GM12878 (cell line): ENCODE measurements around the gene CSH2. TPM values are rescaled to one million over a fixed set of nuclear protein-coding genes. Genes with fewer than 3 reads are reported as not detected.

Experiments used
- CEBPB ChIP-seq, 2 experiments: fragments of 150-350 bp in 1 of 2; IDR thresholded peaks; 2 replicates each; pipeline ENCODE4 v1.6.1; 2012 to 2014; ENCODE audit warnings: low read depth in 2 of 2, low read length in 2 of 2, borderline replicate concordance in 1 of 2, inconsistent platforms in 1 of 2
- CTCF ChIP-seq, 3 experiments: IDR thresholded peaks in 2 of 3; conservative IDR thresholded peaks in 1 of 3; 2 replicates each; pipeline ENCODE4 v1.5.1; 2011; ENCODE audit warnings: low read depth in 3 of 3, low read length in 3 of 3, mild to moderate bottlenecking in 3 of 3, control low read depth in 2 of 3, moderate library complexity in 2 of 3, inconsistent platforms in 1 of 3, mixed read lengths in 1 of 3; ENCODE audit not compliant: control insufficient read depth in 2 of 3, insufficient read depth in 1 of 3; ENCODE audit errors: extremely low read depth in 1 of 3
- ETV6 ChIP-seq, 2 experiments: fragments of 450-650 bp in 1 of 2; IDR thresholded peaks in 1 of 2; conservative IDR thresholded peaks in 1 of 2; 2 replicates each; pipeline ENCODE4 v1.6.1; 2014; ENCODE audit warnings: antibody characterized with exemption in 1 of 2, borderline replicate concordance in 1 of 2, low read depth in 1 of 2, mild to moderate bottlenecking in 1 of 2, moderate library complexity in 1 of 2
- FOS ChIP-seq: IDR thresholded peaks from 3 replicates; pipeline ENCODE4 v1.6.1; 2011; ENCODE audit warnings: borderline replicate concordance; ENCODE audit not compliant: insufficient read length; ENCODE audit errors: extremely low read depth
- GABPA ChIP-seq: IDR thresholded peaks from 2 replicates; pipeline ENCODE4 v1.6.1; 2014; ENCODE audit warnings: antibody characterized with exemption, low read depth, mild to moderate bottlenecking, inconsistent platforms
- GATAD2B ChIP-seq: fragments of 450-650 bp; conservative IDR thresholded peaks from 2 replicates; pipeline ENCODE4 v1.6.1; 2017; ENCODE audit warnings: low read depth, mild to moderate bottlenecking, moderate library complexity
- HDGF ChIP-seq: fragments of 450-650 bp; IDR thresholded peaks from 2 replicates; pipeline ENCODE4 v1.6.1; 2016; ENCODE audit warnings: antibody characterized with exemption
- MXI1 ChIP-seq: fragments of 150-350 bp; IDR thresholded peaks from 2 replicates; pipeline ENCODE4 v1.6.1; 2011; ENCODE audit warnings: low read depth, mild to moderate bottlenecking, inconsistent platforms, low read length, improper control_type of control experiment
- NFIC ChIP-seq: IDR thresholded peaks from 2 replicates; pipeline ENCODE4 v1.6.1; 2012; ENCODE audit warnings: low read depth, mild to moderate bottlenecking, inconsistent platforms, low read length, moderate library complexity
- PAX5 ChIP-seq: IDR thresholded peaks from 2 replicates; pipeline ENCODE4 v1.6.1; 2011; ENCODE audit warnings: low read depth, low read length, borderline replicate concordance
- RAD21 ChIP-seq: IDR thresholded peaks from 2 replicates; pipeline ENCODE4 v1.6.1; 2011; ENCODE audit warnings: mild to moderate bottlenecking, low read depth, low read length, moderate library complexity; ENCODE audit not compliant: insufficient read depth
- SKIL ChIP-seq: fragments of 450-650 bp; IDR thresholded peaks from 2 replicates; pipeline ENCODE4 v1.6.1; 2017; ENCODE audit warnings: mild to moderate bottlenecking, low read depth, inconsistent platforms; ENCODE audit not compliant: poor library complexity, severe bottlenecking
- SP1 ChIP-seq: IDR thresholded peaks from one replicate; pipeline ENCODE4 v1.6.1; 2011; ENCODE audit warnings: low read depth, low read length
- STAT3 ChIP-seq: IDR thresholded peaks from 2 replicates; pipeline ENCODE4 v1.6.1; 2011; ENCODE audit warnings: low read depth, low read length, improper control_type of control experiment
- TCF3 ChIP-seq: IDR thresholded peaks from 2 replicates; pipeline ENCODE4 v1.6.1; 2012; ENCODE audit warnings: low read depth, mild to moderate bottlenecking, low read length, borderline replicate concordance; ENCODE audit not compliant: insufficient read depth
- USF1 ChIP-seq: IDR thresholded peaks from 2 replicates; pipeline ENCODE4 v1.6.1; 2011; ENCODE audit warnings: borderline replicate concordance, low read depth, mild to moderate bottlenecking, moderate library complexity, mixed read lengths, low read length; ENCODE audit not compliant: insufficient read depth; ENCODE audit errors: extremely low read length
- YY1 ChIP-seq: IDR thresholded peaks from 2 replicates; pipeline ENCODE4 v1.6.1; 2011; ENCODE audit warnings: low read depth, mild to moderate bottlenecking, low read length
- ZBTB11 ChIP-seq: fragments of 450-650 bp; formaldehyde crosslinking; IDR thresholded peaks from 2 replicates; pipeline ENCODE4 v1.5.0; 2022; ENCODE audit warnings: mild to moderate bottlenecking, missing genetic modification characterization
- ZNF274 ChIP-seq: IDR thresholded peaks from one replicate; pipeline ENCODE4 v1.8.0; 2011; ENCODE audit not compliant: insufficient read length, insufficient read depth
- ZNF384 ChIP-seq: IDR thresholded peaks from 2 replicates; pipeline ENCODE4 v1.6.1; 2012; ENCODE audit warnings: low read depth, mild to moderate bottlenecking, low read length, improper control_type of control experiment, borderline replicate concordance
- ZNF622 ChIP-seq: fragments of 450-650 bp; IDR thresholded peaks from 2 replicates; pipeline ENCODE4 v1.6.1; 2017; ENCODE audit warnings: mild to moderate bottlenecking, inconsistent platforms
- polyA plus RNA-seq, 11 experiments: library from polyadenylated mRNA; depleted of rRNA in 4 of 11; unstranded in 6 of 11; stranded (reverse) in 5 of 11; fragments of >200 nt; fragmentation: Nextera tagmentation in 4 of 11; fragmentation: Illumina TruSeq in 1 of 11; extraction: Ambion mirVana in 4 of 11; extraction: Trizol in 1 of 11; gene quantifications; 1 replicate in 1 of 11; 2 replicates in 10 of 11; pipeline versions ENCODE4 v1.2.1 to v1.2.3, GENCODE V29; 2011 to 2016; ENCODE audit warnings: inconsistent platforms in 2 of 11, missing spikeins in 2 of 11, low read depth in 1 of 11
- total RNA-seq, 4 experiments: library from RNA; depleted of rRNA in 3 of 4; stranded (reverse); fragments of >200 nt in 3 of 4; fragmentation: Illumina TruSeq in 1 of 4; extraction: Trizol in 1 of 4; gene quantifications; 2 replicates each; pipeline versions ENCODE4 v1.2.1 to v1.2.3, GENCODE V29; 2013 to 2021

Gene CSH2
- total and polyA plus RNA-seq, 10 of the 15 experiments (the other 5 are each of a cell fraction or from before 2014, with no cell fraction given) = not detected

- no peak for TF ChIP-seq ZNF384
- 0 out of 2 replicates have a peak, but pooled peaks have one; percentile 47 for TF ChIP-seq YY1
- TF ChIP-seq SKIL = no peak
- no peak for TF ChIP-seq ETV6 (conservative IDR thresholded peaks at IDR 0.05 in 1 of 2, IDR thresholded peaks at IDR 0.05 in 1 of 2; ENCODE audit: borderline replicate concordance in 1 of 2, low read depth in 1 of 2)
- 0 out of 2 replicates have a peak, but pooled peaks have one; percentile 42 for TF ChIP-seq HDGF
- no peak for TF ChIP-seq USF1
- TF ChIP-seq TCF3 = no peak
- no peak for TF ChIP-seq SP1
- no peak for TF ChIP-seq PAX5
- no peak for TF ChIP-seq STAT3
- TF ChIP-seq ZBTB11 = no peak
- TF ChIP-seq GABPA = no peak
- TF ChIP-seq ZNF274 = no peak
- TF ChIP-seq NFIC = no peak
- 0 out of 2 replicates have a peak, but pooled peaks have one; percentile 16 for TF ChIP-seq MXI1
- TF ChIP-seq RAD21 = peak; percentile 40
- TF ChIP-seq FOS = no peak
- TF ChIP-seq GATAD2B = no peak
- no peak for TF ChIP-seq CEBPB (IDR thresholded peaks at IDR 0.05; ENCODE audit: borderline replicate concordance in 1 of 2, low read depth in 2 of 2, low read length in 2 of 2)
- TF ChIP-seq ZNF622 = no peak
- TF ChIP-seq CTCF (IDR thresholded peaks at IDR 0.05 in 2 of 3, conservative IDR thresholded peaks at IDR 0.05 in 1 of 3; ENCODE audit: control insufficient read depth in 2 of 3, extremely low read depth in 1 of 3, insufficient read depth in 1 of 3, low read depth in 3 of 3, low read length in 3 of 3) = peak; percentile 62 to 78 (median 66)
Measured at GRCh38 chr17:63834431-63835166, 38.9 kb downstream of the CSH2 start (continued).
